DMS53 treated with DMSO at 0.1 percent for 48 hours (cell line): ENCODE measurements around the gene CYTH1.

Experiments
- DNase-seq: peaks from one replicate; lab custom pipeline; 2025; ENCODE audit not compliant: unreplicated experiment; lab: John Stamatoyannopoulos, UW

CYTH1 gene

GRCh38 chr17:78781893-78782304 is at the start of gene CYTH1:
TSS of gene CYTH1 (minus strand) at chr17:78782273. CDS start at chr17:78782223, 50 bp downstream.
- no peak for DNase-seq

GRCh38 chr17:78829477-78829876 is 47.4 kb upstream of the CYTH1 start:
- no peak for DNase-seq

GRCh38 chr17:78828470-78829185 is 46.6 kb upstream of the CYTH1 start:
- DNase-seq = no peak

- DNase-seq = no peak
Measured at GRCh38 chr17:78826836-78827509, 44.9 kb upstream of the CYTH1 start.

- DNase-seq = no peak
Measured at GRCh38 chr17:78826421-78826820, 44.3 kb upstream of the CYTH1 start.

GRCh38 chr17:78825696-78826095 is 43.6 kb upstream of the CYTH1 start:
- no peak for DNase-seq

GRCh38 chr17:78824240-78824639 is 42.2 kb upstream of the CYTH1 start:
- no peak for DNase-seq

- no peak for DNase-seq
Measured at GRCh38 chr17:78823282-78824046, 41.4 kb upstream of the CYTH1 start.

GRCh38 chr17:78822552-78822951 is 40.5 kb upstream of the CYTH1 start:
- no peak for DNase-seq

- DNase-seq = no peak
Measured at GRCh38 chr17:78821961-78822360, 39.9 kb upstream of the CYTH1 start.

GRCh38 chr17:78820841-78821240 is 38.8 kb upstream of the CYTH1 start:
- no peak for DNase-seq

- no peak for DNase-seq
Measured at GRCh38 chr17:78819806-78820792, 38.0 kb upstream of the CYTH1 start.

- no peak for DNase-seq
Measured at GRCh38 chr17:78819402-78819801, 37.3 kb upstream of the CYTH1 start.

GRCh38 chr17:78818932-78819331 is 36.9 kb upstream of the CYTH1 start:
- no peak for DNase-seq

- DNase-seq = no peak
Measured at GRCh38 chr17:78818152-78818846, 36.2 kb upstream of the CYTH1 start.

GRCh38 chr17:78817123-78817522 is 35.0 kb upstream of the CYTH1 start:
- DNase-seq = no peak

GRCh38 chr17:78815696-78816095 is 33.6 kb upstream of the CYTH1 start:
- DNase-seq = no peak

- DNase-seq = no peak
Measured at GRCh38 chr17:78812855-78813254, 30.8 kb upstream of the CYTH1 start.

- no peak for DNase-seq
Measured at GRCh38 chr17:78808163-78808562, 26.1 kb upstream of the CYTH1 start.

- no peak for DNase-seq
Measured at GRCh38 chr17:78806451-78806850, 24.4 kb upstream of the CYTH1 start.
